GM11168 (cell line): ENCODE results near the gene PC.
"Not testable (repeated sequence)": the region's sequence is repeated elsewhere in the genome, so short reads cannot be mapped to it uniquely, and the experiment has no call there.

Experiments used
- in situ Hi-C: fragments of 300-500 bp; cut with MboI; formaldehyde crosslinking; loops from one replicate; pipeline ENCODE4 v1.12.0; 2022; ENCODE audit warnings: low sequenced_read_pairs; ENCODE audit not compliant: unreplicated experiment

PC gene, protein sequence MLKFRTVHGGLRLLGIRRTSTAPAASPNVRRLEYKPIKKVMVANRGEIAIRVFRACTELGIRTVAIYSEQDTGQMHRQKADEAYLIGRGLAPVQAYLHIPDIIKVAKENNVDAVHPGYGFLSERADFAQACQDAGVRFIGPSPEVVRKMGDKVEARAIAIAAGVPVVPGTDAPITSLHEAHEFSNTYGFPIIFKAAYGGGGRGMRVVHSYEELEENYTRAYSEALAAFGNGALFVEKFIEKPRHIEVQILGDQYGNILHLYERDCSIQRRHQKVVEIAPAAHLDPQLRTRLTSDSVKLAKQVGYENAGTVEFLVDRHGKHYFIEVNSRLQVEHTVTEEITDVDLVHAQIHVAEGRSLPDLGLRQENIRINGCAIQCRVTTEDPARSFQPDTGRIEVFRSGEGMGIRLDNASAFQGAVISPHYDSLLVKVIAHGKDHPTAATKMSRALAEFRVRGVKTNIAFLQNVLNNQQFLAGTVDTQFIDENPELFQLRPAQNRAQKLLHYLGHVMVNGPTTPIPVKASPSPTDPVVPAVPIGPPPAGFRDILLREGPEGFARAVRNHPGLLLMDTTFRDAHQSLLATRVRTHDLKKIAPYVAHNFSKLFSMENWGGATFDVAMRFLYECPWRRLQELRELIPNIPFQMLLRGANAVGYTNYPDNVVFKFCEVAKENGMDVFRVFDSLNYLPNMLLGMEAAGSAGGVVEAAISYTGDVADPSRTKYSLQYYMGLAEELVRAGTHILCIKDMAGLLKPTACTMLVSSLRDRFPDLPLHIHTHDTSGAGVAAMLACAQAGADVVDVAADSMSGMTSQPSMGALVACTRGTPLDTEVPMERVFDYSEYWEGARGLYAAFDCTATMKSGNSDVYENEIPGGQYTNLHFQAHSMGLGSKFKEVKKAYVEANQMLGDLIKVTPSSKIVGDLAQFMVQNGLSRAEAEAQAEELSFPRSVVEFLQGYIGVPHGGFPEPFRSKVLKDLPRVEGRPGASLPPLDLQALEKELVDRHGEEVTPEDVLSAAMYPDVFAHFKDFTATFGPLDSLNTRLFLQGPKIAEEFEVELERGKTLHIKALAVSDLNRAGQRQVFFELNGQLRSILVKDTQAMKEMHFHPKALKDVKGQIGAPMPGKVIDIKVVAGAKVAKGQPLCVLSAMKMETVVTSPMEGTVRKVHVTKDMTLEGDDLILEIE

DNA sequence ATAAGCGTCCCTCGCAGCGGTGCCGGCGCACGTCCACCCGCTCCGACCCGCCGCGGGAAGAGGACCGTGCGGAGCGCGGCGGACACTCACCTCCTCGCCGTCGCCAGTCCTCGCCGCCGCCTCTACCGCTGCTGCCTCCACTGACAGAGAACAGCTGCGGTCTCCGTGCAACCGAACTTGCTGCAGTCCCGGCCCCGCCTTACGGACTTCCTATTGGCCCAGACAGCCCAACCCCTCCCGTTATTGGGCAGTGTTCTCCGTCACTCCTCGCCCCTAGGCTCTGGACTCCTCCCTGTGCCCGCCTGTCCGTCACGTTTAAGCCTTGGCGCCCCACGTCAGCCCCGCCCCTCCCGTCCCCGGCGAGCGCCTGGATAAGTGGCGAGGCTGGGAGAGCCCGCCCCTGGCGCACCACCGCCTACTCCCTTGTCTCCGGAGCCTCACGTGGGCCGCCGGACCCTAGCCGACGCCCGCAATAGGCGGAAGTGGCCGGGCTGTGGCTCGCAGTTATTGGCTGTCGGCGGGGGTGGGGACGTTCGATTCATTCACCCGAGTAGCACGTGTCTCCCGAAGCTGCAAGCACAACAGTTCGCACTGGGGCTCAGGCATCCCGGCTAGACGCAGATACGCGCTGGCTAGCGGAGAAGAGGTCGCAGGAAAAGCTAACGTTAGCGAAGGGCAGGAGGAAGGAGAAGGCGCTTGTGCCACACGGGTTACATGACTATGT lies at the start of gene PC:
TSS of gene PC (minus strand) at position 152 of the 724 bp plus-strand sequence. CDS start 86,224 bp downstream, outside the sequence.
- in situ Hi-C loops = no loop called here

DNA sequence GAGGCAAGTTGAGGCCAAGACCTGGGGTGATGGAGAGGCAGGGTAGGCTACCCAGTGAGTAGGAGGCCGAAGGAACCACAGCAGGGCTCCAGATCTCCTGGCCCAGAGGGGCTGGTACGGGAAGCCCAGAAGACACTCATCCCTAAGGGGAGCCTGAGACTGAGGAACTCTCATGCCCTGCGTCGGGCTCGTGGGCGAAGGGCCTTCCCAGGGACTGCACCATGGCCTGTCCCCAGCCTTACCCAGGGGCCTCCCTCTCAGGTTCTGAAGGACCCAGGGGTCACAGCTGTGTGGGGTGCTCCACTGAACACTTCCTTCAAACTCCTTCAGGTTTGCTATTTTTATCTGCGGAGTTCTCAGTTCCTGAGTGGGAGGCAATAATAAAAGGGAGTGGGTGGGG lies 48.9 kb upstream of the PC start:
- in situ Hi-C loops = no loop called here

DNA sequence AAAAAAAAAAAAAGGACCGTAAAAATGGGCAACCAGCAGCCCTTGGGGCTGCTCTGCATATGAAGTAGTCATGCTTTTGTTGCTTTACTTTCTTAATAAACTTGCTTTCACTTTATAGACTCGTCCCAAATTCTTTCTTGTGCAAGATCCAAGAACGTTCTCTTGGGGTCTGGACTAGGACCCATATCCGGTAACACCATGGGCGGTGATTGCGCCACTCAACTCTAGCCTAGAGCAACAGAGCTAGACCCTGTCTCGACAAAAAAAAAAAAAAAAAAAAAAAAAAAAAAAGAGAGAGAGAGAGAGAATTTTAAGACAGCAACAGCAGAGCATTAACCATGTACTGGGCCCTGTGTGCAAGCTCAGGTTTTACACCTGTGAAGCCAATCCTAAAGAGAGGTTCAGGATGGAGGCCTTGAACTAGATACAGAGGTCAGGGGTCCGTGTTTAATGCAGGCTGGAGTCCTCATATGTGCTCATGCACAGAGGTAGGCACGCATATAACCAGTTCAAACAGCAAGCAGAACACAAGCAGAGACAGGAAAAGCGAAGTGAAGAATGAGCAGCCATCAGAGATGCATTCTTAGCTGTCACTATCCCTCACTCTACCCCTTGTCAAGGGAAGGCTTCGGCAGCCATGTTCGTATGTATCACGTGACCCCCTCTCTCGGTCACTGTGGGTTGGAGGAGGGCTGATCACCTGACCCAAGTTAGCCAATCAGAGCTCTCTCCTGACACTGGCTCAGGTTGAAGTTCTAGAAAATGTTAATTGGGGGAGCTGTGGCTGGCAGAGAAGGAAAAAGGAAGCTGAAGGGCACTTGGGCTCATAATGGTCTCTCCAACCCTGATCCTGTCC lies 48.1 kb upstream of the PC start:
- in situ Hi-C loops = no loop called here

DNA sequence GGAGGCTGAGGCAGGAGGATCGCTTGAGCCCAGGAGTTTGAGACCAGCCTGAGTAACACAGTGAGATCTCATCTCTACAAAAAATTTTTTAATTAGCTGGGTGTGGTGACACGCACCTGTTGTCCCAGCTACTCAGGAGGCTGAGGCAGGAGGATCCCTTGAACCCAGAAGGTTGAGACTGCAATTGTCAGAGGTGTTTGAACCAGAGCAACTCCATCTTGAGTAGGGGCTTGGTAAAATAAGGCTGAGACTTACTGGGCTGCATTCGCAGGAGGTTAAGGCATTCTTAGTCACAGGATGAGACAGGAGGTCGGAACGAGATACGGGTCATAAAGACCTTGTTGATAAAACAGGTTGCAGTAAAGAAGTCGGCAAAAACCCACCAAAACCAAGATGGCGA lies 47.0 kb upstream of the PC start:
- in situ Hi-C loops = not testable (repeated sequence)

DNA sequence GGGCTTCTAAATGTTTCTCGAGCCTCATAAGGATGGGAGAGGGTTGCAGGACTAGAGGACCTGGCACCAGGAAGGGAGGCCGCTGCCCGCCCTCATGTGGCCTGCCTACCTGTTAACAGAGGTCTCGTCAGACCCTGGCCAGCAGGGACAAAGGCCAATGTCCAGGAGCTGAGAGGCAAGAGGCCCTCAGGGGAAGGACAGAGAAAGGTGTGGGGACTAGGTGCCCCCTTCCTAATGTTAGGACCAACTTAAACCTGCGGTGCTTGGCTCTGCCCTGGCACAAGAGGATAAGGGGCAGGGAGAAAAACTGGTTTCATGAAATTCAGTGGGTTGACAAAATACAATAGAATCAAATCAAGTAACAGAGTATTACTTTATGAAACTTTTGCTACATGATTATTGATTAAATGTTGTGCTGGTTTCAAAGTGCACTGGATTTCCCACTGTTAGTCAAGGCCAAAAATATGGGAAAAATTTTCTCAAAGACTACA lies 44.8 kb upstream of the PC start:
- in situ Hi-C loops = no loop called here

DNA sequence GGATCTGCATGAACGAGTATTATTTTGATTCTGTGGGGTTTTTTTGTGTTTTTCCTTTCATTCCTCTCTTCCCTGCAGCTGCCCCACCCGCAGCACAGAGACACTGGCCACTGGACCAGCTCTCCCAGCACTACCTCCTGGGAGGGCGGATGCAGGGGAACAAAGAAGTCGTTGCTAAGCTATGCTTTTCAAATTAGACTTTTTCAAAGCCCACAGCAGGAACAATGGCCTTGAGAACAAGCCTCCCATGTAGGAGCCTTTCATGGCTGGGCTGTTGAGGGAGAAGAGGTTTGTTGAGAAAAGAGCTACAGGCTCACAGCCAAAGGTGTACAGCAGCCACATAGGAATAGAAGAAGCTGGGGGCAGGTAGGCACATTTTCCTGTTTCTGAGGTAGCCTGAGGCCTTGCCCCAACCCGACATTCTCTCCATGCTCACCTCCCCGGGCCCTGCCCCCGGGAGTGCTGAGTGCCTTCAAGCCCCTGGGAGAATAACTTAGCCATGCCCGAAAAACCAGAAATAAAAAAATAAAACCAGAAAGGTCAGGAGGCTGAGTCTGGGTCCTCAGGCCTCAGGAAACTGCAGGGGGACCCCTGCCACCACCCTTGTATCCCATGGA lies 44.2 kb upstream of the PC start:
- in situ Hi-C loops = no loop called here

DNA sequence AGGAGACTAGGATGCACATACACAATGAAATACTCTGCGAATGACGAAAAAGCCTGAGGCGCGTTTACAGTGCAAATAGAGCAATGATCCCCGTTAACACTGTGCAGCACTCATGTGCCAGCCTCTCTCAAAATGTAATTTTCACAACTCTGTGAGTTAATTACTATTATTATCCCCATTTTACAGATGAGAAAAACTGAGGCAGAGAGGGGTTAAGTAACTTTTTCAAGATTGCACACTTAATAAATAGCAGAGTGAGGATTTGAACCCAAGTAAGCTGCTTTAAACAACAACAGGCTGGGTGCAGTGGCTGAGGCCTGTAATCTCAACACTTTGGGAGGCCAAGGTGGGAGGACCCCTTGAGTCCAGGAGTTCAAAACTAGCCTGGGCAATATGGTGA lies 43.1 kb upstream of the PC start:
- in situ Hi-C loops = no loop called here

DNA sequence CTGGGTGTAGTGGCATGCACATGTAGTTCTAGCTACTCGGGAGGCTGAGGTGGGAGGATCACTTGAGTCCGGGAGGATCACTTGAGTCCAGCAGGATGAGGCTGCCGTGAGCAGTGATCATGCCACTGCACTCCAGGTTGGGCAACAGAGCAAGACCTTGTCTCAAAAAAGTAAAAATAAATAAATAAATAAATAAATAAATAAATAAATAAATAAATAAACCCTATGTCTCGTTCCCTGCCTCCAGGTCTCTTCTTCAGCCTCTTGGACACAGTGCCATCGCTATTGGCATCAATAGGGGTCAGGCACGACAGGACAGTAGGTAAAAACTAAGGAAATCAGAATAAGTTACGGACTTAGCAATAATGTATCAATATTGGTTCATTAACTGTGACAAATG lies 41.4 kb upstream of the PC start:
- in situ Hi-C loops = no loop called here

DNA sequence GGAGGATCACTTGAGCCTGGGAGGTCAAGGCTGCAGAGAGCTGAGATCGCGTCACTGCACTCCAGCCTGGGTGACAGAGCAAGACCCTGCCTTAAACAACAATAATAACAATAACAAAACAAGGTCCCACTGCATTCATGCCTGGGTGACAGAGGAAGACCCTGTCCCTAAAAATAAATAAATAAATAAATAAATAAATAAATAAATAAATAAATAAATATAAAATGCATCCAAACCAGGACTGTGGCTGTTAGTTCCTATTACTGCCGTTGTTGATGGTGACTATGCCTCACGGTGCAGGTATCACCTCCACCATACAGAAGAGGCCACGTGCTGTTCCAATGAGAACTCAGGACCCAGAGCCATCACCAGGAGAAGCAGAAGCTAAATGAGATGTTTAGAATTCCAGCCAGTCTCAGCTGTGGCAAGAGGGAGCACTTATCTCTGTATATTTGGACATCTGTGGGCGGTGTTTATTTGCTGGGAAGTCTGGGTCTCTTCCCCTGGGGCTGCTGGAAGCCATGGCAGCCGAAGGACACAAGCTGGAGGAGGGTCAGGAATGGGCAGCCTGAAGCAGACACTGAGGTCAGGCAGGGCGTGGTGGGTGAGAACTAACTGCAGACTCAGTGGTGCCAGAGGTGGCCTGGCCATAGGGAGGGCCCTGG lies 38.6 kb upstream of the PC start:
- in situ Hi-C loops = no loop called here

DNA sequence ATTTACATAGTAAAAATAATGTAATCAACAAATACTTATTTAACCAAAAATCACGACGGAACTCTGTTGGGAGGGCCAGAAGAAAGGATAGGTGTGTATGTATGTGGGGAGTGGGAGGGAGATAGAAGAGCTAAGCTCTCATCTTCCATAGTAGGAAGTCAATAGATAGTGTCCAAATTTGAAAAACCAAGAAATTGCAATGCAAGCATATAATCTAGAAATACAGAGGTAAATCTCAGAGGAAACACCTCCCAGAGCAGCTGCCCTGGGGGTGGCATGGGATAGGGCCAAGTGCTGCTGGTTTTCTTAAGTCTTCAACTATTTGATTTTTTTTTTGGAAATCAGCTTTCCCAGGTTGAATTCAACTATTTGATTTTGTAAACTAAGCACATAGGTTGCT lies 33.9 kb upstream of the PC start:
- in situ Hi-C loops = no loop called here

DNA sequence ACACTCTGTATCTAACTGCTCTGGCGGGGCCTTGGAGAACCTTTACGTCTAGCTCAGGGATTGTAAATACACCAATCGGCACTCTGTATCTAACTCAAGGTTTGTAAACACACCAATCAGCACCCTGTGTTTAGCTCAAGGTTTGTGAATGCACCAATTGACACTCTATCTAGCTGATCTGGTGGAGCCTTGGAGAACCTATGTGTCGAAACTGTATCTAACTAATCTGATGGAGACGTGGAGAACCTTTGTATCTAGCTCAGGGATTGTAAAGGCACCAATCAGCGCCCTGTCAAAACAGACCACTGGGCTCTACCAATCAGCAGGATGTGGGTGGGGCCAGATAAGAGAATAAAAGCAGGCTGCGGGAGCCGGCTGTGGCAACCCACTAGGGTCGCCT lies 31.2 kb upstream of the PC start:
- in situ Hi-C loops = not testable (repeated sequence)

DNA sequence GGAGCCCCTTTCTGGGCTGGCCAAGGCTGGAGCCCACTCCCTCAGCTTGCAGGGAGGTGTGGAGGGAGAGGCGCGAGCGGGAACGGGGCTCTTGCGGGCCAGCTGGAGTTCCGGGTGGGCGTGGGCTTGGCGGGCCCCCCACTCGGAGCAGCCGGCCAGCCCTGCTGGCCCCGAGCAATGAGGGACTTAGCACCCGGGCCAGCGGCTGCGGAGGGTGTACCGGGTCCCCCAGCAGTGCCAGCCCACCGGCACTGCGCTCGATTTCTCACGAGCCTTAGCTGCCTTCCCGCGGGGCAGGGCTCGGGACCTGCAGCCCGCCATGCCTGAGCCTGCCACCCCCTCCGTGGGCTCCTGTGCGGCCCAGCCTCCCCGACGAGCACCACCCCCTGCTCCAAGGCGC lies 30.6 kb upstream of the PC start:
- in situ Hi-C loops = not testable (repeated sequence)

DNA sequence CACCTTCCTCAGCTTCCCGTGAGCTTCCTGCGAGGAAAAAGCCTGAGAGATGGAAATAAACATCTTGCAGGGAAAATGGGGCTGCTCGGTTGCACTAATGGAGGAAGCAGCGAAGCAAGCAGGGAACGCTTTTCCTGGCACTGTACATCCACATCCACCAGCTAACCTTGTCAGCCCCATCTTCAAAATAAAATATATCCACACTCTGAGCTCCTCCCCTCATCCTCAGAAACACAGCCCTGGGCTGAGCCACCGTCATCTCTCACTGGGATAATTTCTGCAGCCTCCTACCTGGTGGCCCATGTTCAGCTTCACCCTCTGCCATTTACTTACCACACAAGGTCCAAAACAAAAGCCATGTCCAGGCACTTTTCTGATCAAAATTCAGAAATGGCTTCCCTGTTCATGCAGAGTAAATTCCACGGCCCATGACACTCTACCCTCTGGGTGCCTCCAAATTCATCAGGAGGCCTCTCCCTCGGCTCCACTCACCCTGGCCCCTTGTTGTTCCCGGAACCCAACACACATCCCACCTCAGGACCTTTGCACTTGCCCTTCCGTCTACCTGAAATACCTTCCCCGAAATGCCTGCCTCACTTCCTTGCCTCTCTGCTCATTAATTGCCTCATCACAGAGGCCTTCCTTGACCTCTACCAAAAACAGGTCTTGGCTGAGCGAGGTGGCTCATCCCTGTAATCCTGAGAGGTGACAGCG lies 29.9 kb upstream of the PC start:
- in situ Hi-C loops = no loop called here

DNA sequence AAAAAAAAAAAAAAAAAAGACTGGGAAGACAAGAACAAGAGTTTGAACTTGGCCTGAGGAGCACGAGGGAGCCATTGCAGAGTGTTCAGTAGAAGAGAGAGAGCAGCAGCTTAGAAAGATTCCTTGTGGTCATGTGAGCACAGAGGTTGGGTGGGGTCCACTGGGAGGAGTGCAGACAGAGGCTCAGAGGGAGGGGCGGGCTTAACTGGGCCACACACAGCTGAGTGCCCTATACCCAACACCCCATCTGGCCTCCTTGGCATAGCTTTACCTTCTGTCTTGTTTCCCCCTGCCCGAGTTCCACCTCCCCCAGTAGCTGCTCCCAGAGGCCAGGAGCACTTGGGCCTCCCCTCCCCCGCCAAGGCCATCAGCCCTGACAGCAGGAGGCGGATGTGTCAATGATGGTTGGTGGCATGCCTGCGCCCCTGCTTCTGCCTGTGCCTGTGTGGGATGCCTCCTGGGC lies 29.0 kb upstream of the PC start:
- in situ Hi-C loops = no loop called here

DNA sequence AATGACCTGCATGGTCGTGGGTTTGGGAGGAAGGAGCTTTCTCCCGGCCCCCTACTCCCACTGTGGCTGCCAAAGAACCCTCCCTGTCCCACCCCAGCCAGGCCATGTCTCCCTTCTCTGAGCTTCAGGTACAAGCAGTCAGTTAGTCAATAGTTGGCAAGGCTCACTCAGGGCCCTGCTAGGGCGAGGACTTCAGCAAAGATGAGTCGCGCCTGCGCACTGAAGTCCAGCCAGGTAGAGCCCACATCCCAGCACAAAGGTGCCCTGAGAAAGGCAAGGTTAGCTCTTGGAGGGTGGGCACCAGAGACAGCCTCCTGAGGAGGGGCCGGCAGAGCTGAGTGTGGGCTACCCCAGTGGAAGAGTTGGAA lies 28.0 kb upstream of the PC start:
- in situ Hi-C loops = no loop called here

DNA sequence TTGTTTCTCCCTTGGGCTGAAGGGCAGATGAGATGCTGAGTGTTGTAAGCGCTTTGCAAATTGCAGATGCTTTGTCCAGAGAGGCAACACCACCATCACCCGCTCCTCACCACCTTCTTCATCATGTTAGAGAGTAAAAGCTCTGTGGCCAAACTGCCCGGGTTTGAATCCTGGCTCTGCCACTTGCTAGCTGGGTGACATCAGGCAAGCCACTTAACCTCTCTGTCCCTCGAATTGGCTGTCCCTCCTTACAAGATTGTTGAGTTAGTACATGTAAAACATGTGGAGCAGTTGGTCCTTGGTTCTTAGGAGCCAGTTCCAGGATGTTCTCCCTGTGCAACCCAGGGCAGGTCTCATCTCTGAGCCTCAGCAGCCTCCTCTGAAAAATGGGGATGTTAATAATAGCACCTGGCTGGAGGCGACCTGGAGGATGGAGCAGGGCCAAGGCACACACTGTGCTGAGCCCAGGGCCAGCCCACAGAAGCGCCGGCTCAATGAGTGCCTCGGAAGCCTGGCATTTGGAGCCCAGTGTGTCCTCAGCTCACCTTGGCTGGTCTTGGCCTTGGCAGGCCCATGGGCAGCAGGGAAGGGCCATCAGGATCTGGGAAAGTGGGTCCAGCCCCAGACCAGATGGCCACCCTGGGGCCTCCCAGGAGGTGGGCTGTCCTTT lies 27.5 kb upstream of the PC start:
- in situ Hi-C loops = no loop called here
